ENCODE measurements around the gene NFKBIE.

The NFKBIE gene

DNA sequence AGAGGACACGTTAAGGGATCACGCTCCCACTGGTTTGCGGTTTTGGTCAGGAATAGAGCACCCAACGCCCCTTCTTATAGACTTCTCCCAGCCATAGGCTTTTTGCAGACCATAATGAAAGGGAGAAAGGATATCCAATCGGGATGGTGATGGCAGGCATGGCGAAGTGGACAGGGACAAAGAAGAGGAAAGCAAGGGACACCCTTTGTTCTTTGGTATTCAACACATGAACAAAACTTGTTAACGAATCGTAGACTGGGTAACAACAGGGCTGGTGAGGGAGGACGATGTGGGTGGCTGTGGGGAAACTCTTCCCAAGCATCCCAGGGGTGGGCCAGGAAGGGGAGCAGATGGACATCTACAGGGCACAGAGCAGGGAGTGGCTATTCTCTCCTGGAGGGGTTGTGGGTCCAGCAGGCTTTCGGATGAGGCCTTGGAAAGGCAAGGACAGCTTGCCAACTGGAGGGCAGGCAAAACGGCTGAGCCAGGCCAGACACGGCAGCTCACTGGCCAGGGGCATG, 19.9 kb downstream of the NFKBIE start:
- peak overlapping the region; percentile 83 to 100 for H3K9ac ChIP-seq (ENCODE audit: low read depth in 1 of 2, low read length in 2 of 2)
- no peaks in the 10 kb centered on the region for H3K9me3 ChIP-seq (ENCODE audit: control insufficient read depth in 2 of 2, low read length in 2 of 2)
- H3K4me1 ChIP-seq (ENCODE audit: control insufficient read depth in 2 of 2, insufficient read depth in 2 of 2, low read length in 2 of 2), result peaks cover 7 to 15% of the 10 kb centered on the region in 2 donors
- no peaks in the 10 kb centered on the region for H3K27me3 ChIP-seq (ENCODE audit: control insufficient read depth in 2 of 2, insufficient read depth in 2 of 2, low read length in 2 of 2)
- H3K27ac ChIP-seq (ENCODE audit: low read depth in 2 of 2, low read length in 2 of 2), result peak overlapping the region; percentile 96 to 97
- H3K4me3 ChIP-seq (ENCODE audit: low read length in 2 of 2), result peak overlapping the region; percentile 84 to 100
- H3K36me3 ChIP-seq (ENCODE audit: control insufficient read depth in 2 of 2, insufficient read depth in 2 of 2, low read length in 2 of 2), result peaks cover 16 to 17% of the 10 kb centered on the region in 2 donors

DNA sequence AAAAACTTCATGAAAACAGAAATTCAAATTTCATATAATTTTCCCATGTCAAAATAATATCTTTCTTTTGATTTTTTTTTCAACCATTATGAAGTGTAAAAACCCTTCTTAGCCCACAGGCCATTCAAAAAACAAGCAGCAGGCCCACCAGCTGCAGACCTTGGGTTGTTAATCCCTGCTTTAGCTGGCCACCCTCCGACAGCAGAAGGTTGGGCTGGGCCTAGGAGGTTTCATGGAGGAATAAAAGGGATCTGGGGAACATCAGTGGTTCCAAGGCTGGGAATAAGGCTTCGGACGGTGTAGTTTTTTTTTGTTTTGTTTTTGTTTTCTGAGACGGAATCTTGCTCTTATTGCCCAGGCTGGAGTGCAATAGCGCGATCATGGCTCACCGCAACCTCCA, 22.0 kb downstream of the NFKBIE start:
- Histone ChIP-seq H3K27ac (ENCODE audit: low read depth in 2 of 2, low read length in 2 of 2) (no peak overlapping the region), H3K4me3 (ENCODE audit: low read length in 2 of 2) (no peak overlapping the region), H3K27me3 (ENCODE audit: control insufficient read depth in 2 of 2, insufficient read depth in 2 of 2, low read length in 2 of 2) (no peaks in the 10 kb centered on the region), H3K4me1 (ENCODE audit: control insufficient read depth in 2 of 2, insufficient read depth in 2 of 2, low read length in 2 of 2) (peaks cover 5 to 12% of the 10 kb centered on the region in 2 donors), H3K36me3 (ENCODE audit: control insufficient read depth in 2 of 2, insufficient read depth in 2 of 2, low read length in 2 of 2) (no peaks in the 10 kb centered on the region), H3K9ac (ENCODE audit: low read depth in 1 of 2, low read length in 2 of 2) (no peak overlapping the region), H3K9me3 (ENCODE audit: control insufficient read depth in 2 of 2, low read length in 2 of 2) (no peaks in the 10 kb centered on the region)

DNA sequence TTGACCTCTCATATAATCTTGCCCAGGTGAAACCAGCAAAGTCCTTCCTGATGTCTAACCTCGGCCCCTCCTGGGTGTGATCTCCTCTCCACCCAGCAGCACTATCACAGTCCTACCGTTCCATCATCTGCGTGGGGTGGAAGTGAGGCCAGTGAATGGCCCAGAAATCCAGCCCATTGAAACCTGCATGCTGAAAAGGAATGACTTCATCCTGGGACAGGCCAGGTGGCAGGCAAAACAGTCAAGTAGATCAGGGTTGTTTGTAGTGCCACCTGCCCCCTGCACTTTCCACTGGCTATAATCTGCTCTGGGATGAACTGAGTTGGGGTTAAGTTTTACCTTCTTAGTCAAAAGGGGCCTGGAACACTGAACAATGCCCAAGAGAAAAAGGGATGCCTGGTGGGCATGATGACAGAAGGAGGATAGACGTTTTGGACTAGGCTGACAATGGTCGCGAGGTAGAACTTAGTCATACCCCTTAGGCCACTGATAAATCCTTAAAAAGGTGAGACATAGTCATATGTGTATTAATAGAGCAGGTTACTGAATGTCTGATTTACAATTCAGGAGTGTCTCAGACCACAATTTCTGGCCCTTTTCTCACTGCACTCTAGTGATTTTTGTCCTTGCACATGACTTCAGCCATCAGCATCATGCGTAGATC, 26.5 kb downstream of the NFKBIE start:
- no peaks in the 10 kb centered on the region for H3K36me3 ChIP-seq (ENCODE audit: control insufficient read depth in 2 of 2, insufficient read depth in 2 of 2, low read length in 2 of 2)
- peak overlapping the region in 1 of 2 donors; percentile 85 for H3K9ac ChIP-seq (ENCODE audit: low read depth in 1 of 2, low read length in 2 of 2)
- H3K9me3 ChIP-seq (ENCODE audit: control insufficient read depth in 2 of 2, low read length in 2 of 2), result no peaks in the 10 kb centered on the region
- H3K4me3 ChIP-seq (ENCODE audit: low read length in 2 of 2), result peak overlapping the region in 1 of 2 donors; percentile 1
- no peaks in the 10 kb centered on the region for H3K27me3 ChIP-seq (ENCODE audit: control insufficient read depth in 2 of 2, insufficient read depth in 2 of 2, low read length in 2 of 2)
- H3K4me1 ChIP-seq (ENCODE audit: control insufficient read depth in 2 of 2, insufficient read depth in 2 of 2, low read length in 2 of 2), result peaks cover 17 to 24% of the 10 kb centered on the region in 2 donors
- H3K27ac ChIP-seq (ENCODE audit: low read depth in 2 of 2, low read length in 2 of 2), result peak overlapping the region; percentile 90 to 94

DNA sequence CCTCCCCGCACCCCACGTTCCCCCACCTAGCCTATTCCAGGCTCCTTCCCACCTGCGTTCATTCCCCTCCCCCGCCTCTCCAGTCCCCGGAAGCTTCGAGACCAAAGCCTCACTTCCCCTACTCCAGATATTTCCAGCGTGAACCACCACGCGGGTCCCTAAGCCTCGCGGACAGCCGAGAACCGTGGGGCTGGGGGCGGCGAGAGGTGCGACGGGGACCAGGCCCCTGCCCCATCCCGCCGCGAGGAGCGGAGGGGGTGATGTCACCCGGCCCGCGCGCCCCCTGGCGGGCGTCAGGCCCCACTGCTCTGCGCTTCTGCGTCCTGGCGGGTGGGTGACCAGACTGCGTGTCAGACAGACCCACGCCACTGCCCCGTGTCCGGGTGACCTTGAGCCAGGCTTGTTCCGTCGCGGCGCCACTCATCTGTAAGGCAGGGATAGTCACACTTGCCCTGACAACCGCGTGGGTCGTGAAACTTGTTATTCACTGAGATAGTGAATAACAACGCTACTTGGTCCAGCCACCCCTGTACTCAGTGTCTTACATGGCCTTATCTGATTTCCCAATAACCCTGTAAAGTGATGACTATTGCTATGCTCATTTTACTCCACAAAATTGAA, 27.4 kb downstream of the NFKBIE start:
- peak overlapping the region; percentile 90 to 94 for H3K27ac ChIP-seq (ENCODE audit: low read depth in 2 of 2, low read length in 2 of 2)
- no peaks in the 10 kb centered on the region for H3K36me3 ChIP-seq (ENCODE audit: control insufficient read depth in 2 of 2, insufficient read depth in 2 of 2, low read length in 2 of 2)
- no peaks in the 10 kb centered on the region for H3K27me3 ChIP-seq (ENCODE audit: control insufficient read depth in 2 of 2, insufficient read depth in 2 of 2, low read length in 2 of 2)
- H3K9ac ChIP-seq (ENCODE audit: low read depth in 1 of 2, low read length in 2 of 2), result peak overlapping the region; percentile 64 to 85
- peak overlapping the region; percentile 78 to 82 for H3K4me3 ChIP-seq (ENCODE audit: low read length in 2 of 2)
- no peaks in the 10 kb centered on the region for H3K9me3 ChIP-seq (ENCODE audit: control insufficient read depth in 2 of 2, low read length in 2 of 2)
- peaks cover 19 to 24% of the 10 kb centered on the region in 2 donors for H3K4me1 ChIP-seq (ENCODE audit: control insufficient read depth in 2 of 2, insufficient read depth in 2 of 2, low read length in 2 of 2)

DNA sequence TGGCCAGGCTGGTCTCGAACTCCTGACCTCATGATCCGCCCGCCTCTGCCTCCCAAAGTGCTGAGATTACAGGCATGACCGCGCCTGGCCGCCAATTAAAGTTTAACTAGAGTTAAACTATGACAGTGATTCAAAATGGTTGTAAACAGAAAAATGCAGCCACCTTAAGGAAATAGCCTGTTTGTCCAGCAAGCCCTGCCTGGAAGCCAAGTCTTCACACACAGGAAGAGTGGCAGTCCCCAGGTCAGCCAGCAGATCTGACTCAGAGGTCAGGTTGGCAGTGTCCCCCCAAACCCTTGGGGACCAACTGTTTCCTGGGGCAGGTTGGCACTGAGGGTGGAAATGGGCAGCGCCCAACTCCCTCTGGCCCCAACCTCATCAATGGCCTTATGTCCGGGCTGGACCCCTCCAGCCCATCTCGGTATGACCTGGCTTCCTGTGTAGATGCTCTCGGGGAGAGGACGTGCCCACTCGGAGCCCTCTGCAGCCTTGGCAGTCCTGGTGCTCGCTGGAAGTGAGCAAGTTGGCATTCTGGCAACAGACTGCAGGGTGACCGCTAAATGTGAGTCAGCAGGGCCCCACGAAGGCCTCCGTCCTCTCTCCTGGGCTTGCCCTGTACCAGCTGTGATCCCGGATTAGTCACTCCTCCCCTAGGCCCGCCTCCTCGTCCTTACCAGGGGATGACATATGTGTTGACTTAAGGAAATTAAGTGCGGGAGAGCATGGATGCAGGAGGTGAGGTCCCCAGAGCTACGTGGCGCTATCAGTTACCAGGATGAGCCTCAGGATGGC, 28.1 kb downstream of the NFKBIE start:
- H3K36me3 ChIP-seq (ENCODE audit: control insufficient read depth in 2 of 2, insufficient read depth in 2 of 2, low read length in 2 of 2), result no peaks in the 10 kb centered on the region
- peaks cover 19 to 24% of the 10 kb centered on the region in 2 donors for H3K4me1 ChIP-seq (ENCODE audit: control insufficient read depth in 2 of 2, insufficient read depth in 2 of 2, low read length in 2 of 2)
- H3K27ac ChIP-seq (ENCODE audit: low read depth in 2 of 2, low read length in 2 of 2), result peak overlapping the region; percentile 90 to 94
- H3K4me3 ChIP-seq (ENCODE audit: low read length in 2 of 2), result peak overlapping the region; percentile 78 to 82
- H3K9me3 ChIP-seq (ENCODE audit: control insufficient read depth in 2 of 2, low read length in 2 of 2), result no peaks in the 10 kb centered on the region
- H3K9ac ChIP-seq (ENCODE audit: low read depth in 1 of 2, low read length in 2 of 2), result peak overlapping the region; percentile 64 to 85
- H3K27me3 ChIP-seq (ENCODE audit: control insufficient read depth in 2 of 2, insufficient read depth in 2 of 2, low read length in 2 of 2), result no peaks in the 10 kb centered on the region

DNA sequence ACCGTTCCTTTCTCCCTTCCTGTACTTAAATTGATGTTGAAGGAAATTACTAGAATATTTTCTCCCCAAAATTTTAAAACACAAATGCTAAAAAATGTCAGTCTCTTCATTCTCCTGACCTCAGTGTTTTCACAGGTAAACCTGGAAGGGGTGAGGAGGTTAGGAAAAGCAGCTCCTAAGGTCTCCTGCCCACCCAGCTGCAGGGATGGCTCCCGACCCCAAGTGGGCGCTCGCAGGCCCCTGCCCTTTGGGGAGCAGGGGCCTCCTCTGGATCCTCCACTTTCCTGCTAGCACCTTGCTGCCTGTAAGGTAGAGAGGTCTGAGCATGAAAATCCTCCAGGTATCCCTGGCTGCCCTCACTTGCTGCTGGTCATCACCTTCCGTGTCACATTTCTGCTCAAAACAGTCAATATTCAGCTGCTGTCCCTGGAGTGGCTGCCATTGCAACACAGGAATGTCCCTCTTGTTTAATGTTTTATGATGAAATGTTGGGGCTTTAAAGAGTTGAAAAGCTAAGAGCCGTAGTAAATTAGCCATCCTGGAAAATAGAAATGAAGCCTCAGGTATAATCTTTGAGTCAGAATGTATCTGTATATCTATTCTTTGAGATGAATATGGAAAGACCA, 29.3 kb downstream of the NFKBIE start:
- Histone ChIP-seq H3K9ac (ENCODE audit: low read depth in 1 of 2, low read length in 2 of 2) (no peak overlapping the region), H3K27ac (ENCODE audit: low read depth in 2 of 2, low read length in 2 of 2) (no peak overlapping the region), H3K36me3 (ENCODE audit: control insufficient read depth in 2 of 2, insufficient read depth in 2 of 2, low read length in 2 of 2) (no peaks in the 10 kb centered on the region), H3K27me3 (ENCODE audit: control insufficient read depth in 2 of 2, insufficient read depth in 2 of 2, low read length in 2 of 2) (no peaks in the 10 kb centered on the region), H3K9me3 (ENCODE audit: control insufficient read depth in 2 of 2, low read length in 2 of 2) (no peaks in the 10 kb centered on the region), H3K4me3 (ENCODE audit: low read length in 2 of 2) (no peak overlapping the region), H3K4me1 (ENCODE audit: control insufficient read depth in 2 of 2, insufficient read depth in 2 of 2, low read length in 2 of 2) (peaks cover 19 to 24% of the 10 kb centered on the region in 2 donors)

DNA sequence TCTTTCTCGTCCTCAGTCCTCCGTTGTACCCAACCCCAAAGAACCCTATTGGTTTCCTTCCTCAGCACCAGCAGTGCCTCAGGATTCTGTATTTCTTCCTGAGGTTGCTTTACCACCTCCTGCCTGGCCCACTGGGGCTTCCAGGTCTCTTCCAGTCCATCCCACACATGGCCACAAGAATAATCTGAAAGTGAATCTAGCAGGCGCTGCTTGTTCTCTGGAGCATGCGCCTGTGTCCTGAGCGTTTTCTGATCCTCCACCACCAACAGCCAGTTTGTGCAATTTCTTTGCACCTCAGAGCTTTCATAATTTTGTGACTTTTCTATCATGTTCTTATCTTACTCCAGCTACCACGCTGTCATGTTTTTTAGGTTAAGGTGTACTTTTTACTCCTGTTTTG, 30.1 kb downstream of the NFKBIE start:
- no peak overlapping the region for H3K4me3 ChIP-seq (ENCODE audit: low read length in 2 of 2)
- no peaks in the 10 kb centered on the region for H3K36me3 ChIP-seq (ENCODE audit: control insufficient read depth in 2 of 2, insufficient read depth in 2 of 2, low read length in 2 of 2)
- H3K27ac ChIP-seq (ENCODE audit: low read depth in 2 of 2, low read length in 2 of 2), result peak overlapping the region in 1 of 2 donors; percentile 1
- peaks cover 19 to 24% of the 10 kb centered on the region in 2 donors for H3K4me1 ChIP-seq (ENCODE audit: control insufficient read depth in 2 of 2, insufficient read depth in 2 of 2, low read length in 2 of 2)
- H3K9ac ChIP-seq (ENCODE audit: low read depth in 1 of 2, low read length in 2 of 2), result no peak overlapping the region
- H3K27me3 ChIP-seq (ENCODE audit: control insufficient read depth in 2 of 2, insufficient read depth in 2 of 2, low read length in 2 of 2), result no peaks in the 10 kb centered on the region
- no peaks in the 10 kb centered on the region for H3K9me3 ChIP-seq (ENCODE audit: control insufficient read depth in 2 of 2, low read length in 2 of 2)

DNA sequence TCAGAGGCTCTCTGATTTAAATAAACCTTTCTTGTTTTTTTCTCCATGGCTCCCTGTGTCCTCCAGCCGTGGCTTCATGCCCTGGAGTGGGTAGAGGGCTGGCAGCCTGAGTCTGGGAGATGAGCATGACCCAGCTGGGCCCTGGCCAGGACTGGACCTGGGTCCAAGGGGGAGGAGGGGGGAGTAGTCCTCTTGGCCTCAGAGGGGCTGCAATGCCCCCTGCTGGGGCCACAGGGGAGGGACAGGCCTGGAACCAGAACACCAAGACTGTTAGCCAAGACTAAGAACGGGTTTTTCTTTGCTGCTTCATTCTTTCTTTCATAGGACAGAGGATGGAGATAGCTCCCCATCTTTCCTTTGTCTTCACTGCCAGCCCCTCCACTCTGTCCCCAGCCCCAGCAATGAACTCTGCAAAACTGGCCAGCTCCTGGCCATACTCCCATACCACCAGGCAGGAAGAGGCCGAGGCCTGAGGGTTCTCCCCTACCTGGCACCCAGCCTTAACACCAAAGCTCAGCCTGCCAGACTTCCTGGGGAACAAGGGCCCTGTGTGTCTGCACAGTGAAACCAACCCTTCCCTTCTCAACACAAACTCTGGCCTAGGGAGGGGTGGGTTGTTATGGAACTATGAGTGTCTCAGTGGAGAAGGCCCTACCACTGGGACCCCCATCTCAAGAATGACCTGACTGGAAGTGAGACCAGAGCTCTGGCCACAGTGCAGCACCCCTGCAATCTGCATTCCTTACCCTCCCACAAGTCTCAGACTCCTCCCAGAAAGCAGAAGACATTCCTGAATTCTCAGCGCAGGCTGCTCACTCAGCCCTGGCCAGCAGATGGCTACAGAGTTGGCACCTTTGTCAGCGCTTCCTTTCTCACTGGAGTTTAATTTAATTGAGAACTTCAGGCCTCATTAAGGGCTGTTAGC, 31.0 kb downstream of the NFKBIE start:
- peak overlapping the region in 1 of 2 donors; percentile 24 for H3K9ac ChIP-seq (ENCODE audit: low read depth in 1 of 2, low read length in 2 of 2)
- H3K36me3 ChIP-seq (ENCODE audit: control insufficient read depth in 2 of 2, insufficient read depth in 2 of 2, low read length in 2 of 2), result peaks cover 0 to 3% of the 10 kb centered on the region in 2 donors
- H3K27ac ChIP-seq (ENCODE audit: low read depth in 2 of 2, low read length in 2 of 2), result peak overlapping the region in 1 of 2 donors; percentile 1
- no peaks in the 10 kb centered on the region for H3K9me3 ChIP-seq (ENCODE audit: control insufficient read depth in 2 of 2, low read length in 2 of 2)
- no peaks in the 10 kb centered on the region for H3K27me3 ChIP-seq (ENCODE audit: control insufficient read depth in 2 of 2, insufficient read depth in 2 of 2, low read length in 2 of 2)
- no peak overlapping the region for H3K4me3 ChIP-seq (ENCODE audit: low read length in 2 of 2)
- peaks cover 19 to 24% of the 10 kb centered on the region in 2 donors for H3K4me1 ChIP-seq (ENCODE audit: control insufficient read depth in 2 of 2, insufficient read depth in 2 of 2, low read length in 2 of 2)

DNA sequence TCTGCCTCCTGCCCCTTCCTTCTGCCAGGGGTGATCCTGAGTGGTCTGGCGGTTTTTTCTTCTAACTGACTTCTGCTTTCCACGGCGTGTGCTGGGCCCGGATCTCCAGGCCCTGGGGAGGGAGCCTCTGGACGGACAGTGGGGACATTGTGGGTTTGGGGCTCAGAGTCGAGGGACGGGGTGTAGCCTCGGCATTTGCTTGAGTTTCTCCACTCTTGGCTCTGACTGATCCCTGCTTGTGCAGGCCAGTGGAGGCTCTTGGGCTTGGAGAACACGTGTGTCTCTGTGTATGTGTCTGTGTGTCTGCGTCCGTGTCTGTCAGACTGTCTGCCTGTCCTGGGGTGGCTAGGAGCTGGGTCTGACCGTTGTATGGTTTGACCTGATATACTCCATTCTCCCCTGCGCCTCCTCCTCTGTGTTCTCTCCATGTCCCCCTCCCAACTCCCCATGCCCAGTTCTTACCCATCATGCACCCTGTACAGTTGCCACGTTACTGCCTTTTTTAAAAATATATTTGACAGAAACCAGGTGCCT, 31.7 kb downstream of the NFKBIE start:
- Histone ChIP-seq H3K27me3 (ENCODE audit: control insufficient read depth in 2 of 2, insufficient read depth in 2 of 2, low read length in 2 of 2) (no peaks in the 10 kb centered on the region), H3K9ac (ENCODE audit: low read depth in 1 of 2, low read length in 2 of 2) (no peak overlapping the region), H3K4me3 (ENCODE audit: low read length in 2 of 2) (no peak overlapping the region), H3K36me3 (ENCODE audit: control insufficient read depth in 2 of 2, insufficient read depth in 2 of 2, low read length in 2 of 2) (peaks cover 0 to 3% of the 10 kb centered on the region in 2 donors), H3K4me1 (ENCODE audit: control insufficient read depth in 2 of 2, insufficient read depth in 2 of 2, low read length in 2 of 2) (peaks cover 19 to 24% of the 10 kb centered on the region in 2 donors), H3K27ac (ENCODE audit: low read depth in 2 of 2, low read length in 2 of 2) (peak overlapping the region in 1 of 2 donors; percentile 38), H3K9me3 (ENCODE audit: control insufficient read depth in 2 of 2, low read length in 2 of 2) (no peaks in the 10 kb centered on the region)
